B cell (primary cell): Measurements from ENCODE around the gene SHISA7.

Experiments
- CTCF ChIP-seq: fragments of 200-600 bp; IDR thresholded peaks from one replicate; pipeline ENCODE4 v1.8.0; 2022; ENCODE audit warnings: antibody characterized with exemption, mild to moderate bottlenecking
- EZH2 ChIP-seq: IDR thresholded peaks from 2 replicates; pipeline ENCODE4 v1.6.1; 2012; ENCODE audit warnings: borderline replicate concordance, low read depth, mild to moderate bottlenecking, moderate library complexity, low read length; ENCODE audit not compliant: insufficient read depth, poor library complexity, severe bottlenecking

- TF ChIP-seq CTCF (no peak), EZH2 (no peak)
Observed at GRCh38 chr19:55387736-55388497, 55.2 kb downstream of the SHISA7 start.
